ENCODE results near the gene MARK2. TPM values are rescaled to one million over a fixed set of nuclear protein-coding genes. Genes with fewer than 3 reads are reported as not detected.

The MARK2 gene
- total RNA-seq, 6 experiments from 2014 or later, result 26.4 to 29.9 (median 27.9) TPM

DNA sequence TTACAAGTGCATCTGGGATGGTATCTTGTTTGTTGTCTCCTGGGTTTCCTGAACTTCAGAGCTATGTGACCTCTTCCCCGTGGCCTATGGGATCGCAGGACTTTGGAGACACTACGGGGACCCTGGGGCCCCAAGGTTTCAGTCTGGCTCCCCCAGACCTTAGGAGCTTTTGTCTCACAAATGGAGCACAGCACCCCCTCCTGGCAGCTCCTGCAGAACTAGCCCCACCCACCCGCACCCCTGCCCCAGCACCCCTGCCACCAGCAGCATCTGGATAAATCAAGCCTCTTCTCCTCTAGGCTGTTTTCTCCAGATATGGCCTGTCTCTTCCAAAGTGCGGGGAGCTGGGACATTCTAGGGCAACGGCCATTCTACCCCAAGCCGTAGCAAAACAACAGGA, 67.7 kb downstream of the MARK2 start:
- Mint-ChIP-seq H3K9me3 (no peaks in the 10 kb centered on the region), H3K36me3 (ENCODE audit: low read depth) (peaks cover 6% of the 10 kb centered on the region; the same call in 1 of the 2 replicates), H3K27ac (no peak overlapping the region), H3K4me1 (ENCODE audit: low read depth) (no peaks in the 10 kb centered on the region), H3K27me3 (ENCODE audit: insufficient read depth) (peaks cover 3% of the 10 kb centered on the region), H3K4me3 (no peak overlapping the region)
- DNase-seq, result no peak
- TF ChIP-seq, protein P1, sequence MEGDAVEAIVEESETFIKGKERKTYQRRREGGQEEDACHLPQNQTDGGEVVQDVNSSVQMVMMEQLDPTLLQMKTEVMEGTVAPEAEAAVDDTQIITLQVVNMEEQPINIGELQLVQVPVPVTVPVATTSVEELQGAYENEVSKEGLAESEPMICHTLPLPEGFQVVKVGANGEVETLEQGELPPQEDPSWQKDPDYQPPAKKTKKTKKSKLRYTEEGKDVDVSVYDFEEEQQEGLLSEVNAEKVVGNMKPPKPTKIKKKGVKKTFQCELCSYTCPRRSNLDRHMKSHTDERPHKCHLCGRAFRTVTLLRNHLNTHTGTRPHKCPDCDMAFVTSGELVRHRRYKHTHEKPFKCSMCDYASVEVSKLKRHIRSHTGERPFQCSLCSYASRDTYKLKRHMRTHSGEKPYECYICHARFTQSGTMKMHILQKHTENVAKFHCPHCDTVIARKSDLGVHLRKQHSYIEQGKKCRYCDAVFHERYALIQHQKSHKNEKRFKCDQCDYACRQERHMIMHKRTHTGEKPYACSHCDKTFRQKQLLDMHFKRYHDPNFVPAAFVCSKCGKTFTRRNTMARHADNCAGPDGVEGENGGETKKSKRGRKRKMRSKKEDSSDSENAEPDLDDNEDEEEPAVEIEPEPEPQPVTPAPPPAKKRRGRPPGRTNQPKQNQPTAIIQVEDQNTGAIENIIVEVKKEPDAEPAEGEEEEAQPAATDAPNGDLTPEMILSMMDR (IDR thresholded peaks at IDR 0.05), result peak; percentile 71

DNA sequence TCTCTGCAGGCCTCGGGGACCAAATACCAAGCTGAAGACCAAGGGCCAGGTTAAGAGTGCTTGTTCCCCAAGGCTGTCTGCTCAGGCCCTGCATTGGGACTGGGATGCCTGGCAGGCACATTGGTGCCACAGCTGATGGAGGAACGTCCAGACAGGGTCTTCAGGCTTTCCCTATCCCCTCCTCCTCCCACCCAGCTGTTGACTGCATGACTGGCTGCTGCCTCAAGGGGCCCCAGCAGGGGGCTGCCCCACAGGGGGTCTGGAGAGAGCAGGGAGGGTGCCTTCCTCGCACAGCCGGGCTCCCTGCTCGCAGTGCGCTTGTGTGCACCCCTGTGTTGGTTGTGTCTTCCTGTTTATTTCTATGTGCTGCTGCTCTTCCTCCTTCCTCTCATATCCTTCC, 68.2 kb downstream of the MARK2 start:
- no peak overlapping the region for H3K4me3 Mint-ChIP-seq
- H3K36me3 Mint-ChIP-seq (ENCODE audit: low read depth), result peaks cover 6% of the 10 kb centered on the region; the same call in 1 of the 2 replicates
- H3K27me3 Mint-ChIP-seq (ENCODE audit: insufficient read depth), result peaks cover 3% of the 10 kb centered on the region
- TF ChIP-seq, protein P1 (IDR thresholded peaks at IDR 0.05), result no peak
- H3K27ac Mint-ChIP-seq, result no peak overlapping the region
- no peaks in the 10 kb centered on the region for H3K4me1 Mint-ChIP-seq (ENCODE audit: low read depth)
- no peaks in the 10 kb centered on the region for H3K9me3 Mint-ChIP-seq
- no peak for DNase-seq

DNA sequence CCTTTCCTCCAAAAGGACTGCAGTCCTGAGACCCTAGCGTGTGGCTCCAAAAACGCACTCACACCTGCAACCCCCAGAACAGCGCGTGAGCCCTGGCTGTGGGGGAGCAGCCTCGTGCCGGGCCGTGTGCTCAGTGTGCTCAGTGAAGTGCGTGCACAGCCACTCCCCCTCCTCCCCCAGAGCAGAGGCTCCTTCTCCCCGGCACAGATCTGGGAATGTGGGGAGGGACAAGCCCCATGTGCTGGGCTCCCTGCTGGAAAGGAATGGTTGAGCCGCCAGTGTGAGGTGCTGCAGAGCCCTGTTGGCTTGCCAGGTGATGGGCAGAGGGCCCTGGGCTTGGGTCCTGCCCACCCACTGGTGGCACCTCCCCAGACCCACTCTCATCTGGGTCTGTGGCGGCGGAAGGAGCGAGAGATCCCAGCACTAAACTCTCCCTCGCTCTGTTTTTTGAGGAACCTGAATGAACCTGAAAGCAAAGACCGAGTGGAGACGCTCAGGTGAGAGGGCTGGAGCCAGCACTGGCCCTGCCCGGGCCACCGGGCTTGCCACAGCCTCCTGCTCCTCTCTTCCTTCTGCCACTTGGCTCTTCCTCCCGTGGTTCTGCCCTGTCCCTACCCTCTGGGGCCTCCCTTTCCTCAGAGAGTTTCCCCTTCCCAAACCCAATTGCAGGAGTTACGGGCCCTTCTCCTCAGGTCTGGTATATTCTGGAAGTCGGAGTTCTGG, 69.1 kb downstream of the MARK2 start:
- H3K36me3 Mint-ChIP-seq (ENCODE audit: low read depth), result peaks cover 6% of the 10 kb centered on the region; the same call in 1 of the 2 replicates
- no peak overlapping the region for H3K27ac Mint-ChIP-seq
- H3K4me3 Mint-ChIP-seq, result no peak overlapping the region
- no peaks in the 10 kb centered on the region for H3K4me1 Mint-ChIP-seq (ENCODE audit: low read depth)
- TF ChIP-seq, protein P1 (IDR thresholded peaks at IDR 0.05), result no peak
- peaks cover 3% of the 10 kb centered on the region for H3K27me3 Mint-ChIP-seq (ENCODE audit: insufficient read depth)
- DNase-seq, result no peak
- no peaks in the 10 kb centered on the region for H3K9me3 Mint-ChIP-seq

DNA sequence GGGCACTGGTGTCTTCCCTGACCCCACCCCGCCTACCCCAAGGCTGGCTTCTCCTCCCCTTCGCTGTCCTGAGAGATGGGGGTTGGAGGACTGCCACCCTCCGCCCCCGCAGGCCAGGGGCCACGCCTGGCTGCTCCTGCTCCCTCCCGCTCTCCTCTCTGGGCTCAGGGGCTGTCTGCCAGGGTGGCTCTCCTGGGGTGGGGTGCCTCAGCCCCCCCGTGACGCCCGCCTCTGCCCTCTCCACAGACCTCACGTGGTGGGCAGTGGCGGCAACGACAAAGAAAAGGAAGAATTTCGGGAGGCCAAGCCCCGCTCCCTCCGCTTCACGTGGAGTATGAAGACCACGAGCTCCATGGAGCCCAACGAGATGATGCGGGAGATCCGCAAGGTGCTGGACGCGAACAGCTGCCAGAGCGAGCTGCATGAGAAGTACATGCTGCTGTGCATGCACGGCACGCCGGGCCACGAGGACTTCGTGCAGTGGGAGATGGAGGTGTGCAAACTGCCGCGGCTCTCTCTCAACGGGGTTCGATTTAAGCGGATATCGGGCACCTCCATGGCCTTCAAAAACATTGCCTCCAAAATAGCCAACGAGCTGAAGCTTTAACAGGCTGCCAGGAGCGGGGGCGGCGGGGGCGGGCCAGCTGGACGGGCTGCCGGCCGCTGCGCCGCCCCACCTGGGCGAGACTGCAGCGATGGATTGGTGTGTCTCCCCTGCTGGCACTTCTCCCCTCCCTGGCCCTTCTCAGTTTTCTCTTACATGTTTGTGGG, 69.9 kb downstream of the MARK2 start:
- TF ChIP-seq, protein P1 (IDR thresholded peaks at IDR 0.05), result no peak
- DNase-seq, result no peak
- no peaks in the 10 kb centered on the region for H3K4me1 Mint-ChIP-seq (ENCODE audit: low read depth)
- H3K9me3 Mint-ChIP-seq, result no peaks in the 10 kb centered on the region
- H3K4me3 Mint-ChIP-seq, result no peak overlapping the region
- H3K36me3 Mint-ChIP-seq (ENCODE audit: low read depth), result peaks cover under 1% of the 10 kb centered on the region; the same call in 1 of the 2 replicates
- no peak overlapping the region for H3K27ac Mint-ChIP-seq
- H3K27me3 Mint-ChIP-seq (ENCODE audit: insufficient read depth), result peaks cover 3% of the 10 kb centered on the region

DNA sequence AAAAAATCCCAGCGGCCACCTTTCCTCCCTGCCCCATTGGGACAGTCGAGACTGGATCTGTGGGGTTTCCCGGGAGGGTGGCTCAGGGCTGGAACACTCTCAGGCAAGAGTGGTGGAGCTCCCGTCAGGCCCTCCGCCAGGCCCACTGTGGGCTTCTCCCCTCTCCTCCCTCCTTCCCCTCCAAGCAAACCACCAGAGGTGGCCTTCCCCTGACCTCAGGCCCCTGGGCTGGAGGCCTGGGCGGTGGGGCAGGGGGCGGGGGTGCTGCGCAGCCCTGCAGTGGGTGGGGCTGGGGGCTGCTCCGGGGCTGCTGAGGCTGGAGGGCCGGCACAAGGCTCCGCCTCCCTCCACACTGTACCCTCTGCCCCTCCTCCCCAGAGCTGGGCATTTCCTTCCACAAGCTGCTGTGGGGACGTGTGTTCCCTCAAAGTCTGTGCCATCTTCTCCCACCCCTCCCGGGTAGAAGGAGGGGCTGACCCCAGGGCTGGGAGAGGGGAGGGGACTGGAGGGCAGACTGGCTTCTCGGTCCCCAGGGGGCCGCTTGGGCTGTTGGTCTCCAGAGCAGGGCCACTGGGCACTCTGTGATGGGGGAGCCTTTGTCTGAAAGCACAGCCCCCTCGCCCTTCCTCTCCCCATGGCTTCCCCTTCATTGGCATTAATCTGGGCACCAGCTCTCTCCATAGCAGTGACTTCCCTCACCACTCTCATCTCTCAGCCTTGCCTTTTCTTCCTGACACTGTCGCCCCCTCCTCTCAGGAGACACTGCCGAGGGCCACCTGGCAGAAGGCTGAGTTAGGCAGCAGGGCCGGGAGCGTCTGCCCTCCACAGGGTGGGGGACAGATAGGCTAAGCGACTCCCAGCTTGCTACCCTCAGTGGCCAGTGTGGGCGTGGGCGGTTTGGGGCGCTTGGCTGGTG, 70.9 kb downstream of the MARK2 start:
- peaks cover 2% of the 10 kb centered on the region for H3K27me3 Mint-ChIP-seq (ENCODE audit: insufficient read depth)
- no peaks in the 10 kb centered on the region for H3K4me1 Mint-ChIP-seq (ENCODE audit: low read depth)
- H3K27ac Mint-ChIP-seq, result no peak overlapping the region
- TF ChIP-seq, protein P1 (IDR thresholded peaks at IDR 0.05), result no peak
- H3K4me3 Mint-ChIP-seq, result no peak overlapping the region
- no peak for DNase-seq
- H3K9me3 Mint-ChIP-seq, result no peaks in the 10 kb centered on the region
- H3K36me3 Mint-ChIP-seq (ENCODE audit: low read depth), result no peaks in the 10 kb centered on the region
